HK-2 (cell line): ENCODE results near the gene CUL2.
"Not testable (repeated sequence)": the region's sequence is repeated elsewhere in the genome, so short reads cannot be mapped to it uniquely, and the experiment has no call there.

Source experiments
- DNase-seq: peaks from one replicate; pipeline ENCODE4 v3.0.0-alpha.2; 2018; ENCODE audit not compliant: unreplicated experiment

Gene CUL2

DNA sequence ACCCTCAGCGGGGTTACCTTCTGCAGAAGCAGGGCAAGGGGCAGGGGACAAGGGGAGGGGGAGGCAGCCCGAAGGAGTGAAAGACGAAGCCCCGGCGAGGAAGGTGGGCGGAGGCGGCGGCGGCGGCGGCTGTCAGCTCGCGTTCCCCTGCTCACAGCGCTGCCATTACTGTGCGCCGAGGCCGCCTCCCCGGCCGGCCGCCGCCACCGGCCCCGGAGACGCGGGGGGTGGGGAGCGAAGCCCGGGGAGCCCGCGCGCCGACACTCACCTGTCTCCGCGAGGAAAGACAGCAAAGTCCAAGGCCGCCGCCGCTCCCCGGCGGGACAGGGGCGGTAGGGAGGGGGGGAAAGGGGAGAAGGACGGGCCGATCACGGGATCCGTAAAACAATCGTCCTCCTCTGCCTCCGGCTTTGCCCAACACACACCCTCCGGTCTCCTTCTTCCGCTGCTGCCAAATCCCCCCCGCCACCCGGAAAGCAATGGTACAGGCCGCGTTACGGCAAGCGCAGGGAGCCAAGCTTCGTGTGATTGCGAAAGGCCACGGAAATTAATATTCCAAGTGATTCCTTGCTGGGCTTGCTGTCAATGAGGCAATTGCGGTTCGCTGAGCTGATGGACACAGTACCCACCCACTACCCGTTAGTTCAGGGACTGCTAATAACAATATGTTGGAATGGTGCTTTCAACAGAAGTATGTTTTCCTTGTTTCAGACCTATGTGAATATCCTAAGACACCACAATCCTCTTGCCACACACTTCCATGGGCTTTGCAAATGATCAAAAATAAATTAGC lies at the start of gene CUL2:
CUL2 (minus strand) TSS at position 180 of the 793 bp plus-strand sequence. CDS start 19,024 bp downstream, outside the sequence.
- peak; percentile 89 for DNase-seq

DNA sequence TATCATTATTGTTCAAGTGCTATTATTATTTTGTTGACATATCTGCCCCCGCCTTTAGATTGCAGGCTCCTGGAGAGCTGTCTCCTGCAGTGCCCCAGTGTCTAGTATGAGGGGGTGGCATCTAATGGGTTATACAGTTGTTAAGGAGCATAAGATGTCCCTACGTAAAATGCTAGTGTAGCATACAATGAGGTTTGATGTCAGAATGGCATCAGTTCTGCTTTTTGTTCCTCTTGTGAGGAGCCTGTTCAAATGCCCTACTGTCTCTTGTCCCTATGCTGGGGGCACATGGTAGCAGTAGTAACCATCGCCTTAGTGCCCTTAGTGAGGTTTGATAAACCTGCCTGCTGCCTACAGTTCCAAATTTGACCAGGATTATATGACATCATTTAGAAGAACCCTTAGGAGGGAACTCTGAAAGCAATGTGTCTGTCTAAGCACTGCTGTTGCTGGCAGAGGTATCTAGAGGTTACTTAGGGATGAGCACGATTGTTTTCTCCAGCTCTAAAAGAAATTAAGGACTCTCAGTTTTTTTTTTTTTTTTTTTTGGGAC lies 46.2 kb upstream of the CUL2 start:
- DNase-seq: no peak

DNA sequence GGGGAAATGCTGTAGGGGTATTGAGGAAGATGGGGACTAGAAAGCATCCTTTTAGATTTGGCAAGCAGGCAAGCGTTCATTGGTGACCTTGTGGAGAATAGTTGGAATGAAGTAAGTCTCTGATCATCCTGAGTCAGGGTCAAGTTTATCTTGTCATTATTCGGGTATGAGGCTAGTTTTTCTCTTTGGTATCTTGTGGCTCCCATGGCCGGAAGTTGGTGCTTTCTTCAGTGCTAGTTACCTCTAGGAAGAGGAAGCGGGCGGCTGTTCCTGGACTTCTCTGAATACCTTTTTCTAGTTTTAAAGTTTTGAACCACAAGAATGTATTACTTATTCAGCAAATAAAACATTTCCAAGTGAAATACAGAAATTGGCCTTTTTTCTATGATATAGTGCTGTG lies 45.7 kb upstream of the CUL2 start:
- no peak for DNase-seq

DNA sequence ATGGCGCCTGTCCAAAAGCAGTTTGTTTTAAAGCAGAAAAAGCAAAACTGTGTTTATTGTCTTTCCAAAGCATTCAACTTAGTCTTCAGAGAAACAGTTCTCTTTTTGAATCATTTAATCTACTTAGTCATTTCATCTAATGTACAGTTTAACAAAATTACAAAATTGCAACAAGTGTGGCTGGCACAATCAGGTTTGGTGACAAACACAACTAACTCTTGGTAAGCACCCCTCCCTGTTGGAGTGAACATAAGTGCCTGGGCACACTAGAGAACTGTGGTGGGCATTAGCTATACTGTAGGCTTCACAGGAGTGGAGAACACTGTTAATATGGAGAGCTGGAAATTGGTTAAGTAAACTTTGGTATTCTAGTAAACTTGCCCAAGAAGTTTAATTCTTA lies 43.4 kb upstream of the CUL2 start:
- no peak for DNase-seq

DNA sequence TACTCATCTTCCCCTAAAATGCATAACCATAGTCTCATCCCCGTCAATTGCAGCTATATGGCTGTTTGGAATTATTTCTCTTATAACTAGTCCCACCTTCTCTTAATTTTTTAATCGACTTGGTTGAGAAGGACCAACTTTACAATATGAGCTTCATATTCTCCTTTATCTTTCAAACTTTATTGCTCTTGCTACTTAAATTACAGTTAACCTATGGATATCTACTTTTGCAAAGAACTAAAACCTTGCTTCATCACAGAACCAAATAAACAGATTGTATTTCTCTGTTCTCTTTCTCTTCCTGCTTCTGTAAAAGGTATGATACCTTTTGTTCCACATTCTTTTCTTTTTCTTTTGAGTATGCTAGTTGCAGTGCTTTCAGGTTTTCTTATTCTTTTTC lies 42.6 kb upstream of the CUL2 start:
- no peak for DNase-seq

DNA sequence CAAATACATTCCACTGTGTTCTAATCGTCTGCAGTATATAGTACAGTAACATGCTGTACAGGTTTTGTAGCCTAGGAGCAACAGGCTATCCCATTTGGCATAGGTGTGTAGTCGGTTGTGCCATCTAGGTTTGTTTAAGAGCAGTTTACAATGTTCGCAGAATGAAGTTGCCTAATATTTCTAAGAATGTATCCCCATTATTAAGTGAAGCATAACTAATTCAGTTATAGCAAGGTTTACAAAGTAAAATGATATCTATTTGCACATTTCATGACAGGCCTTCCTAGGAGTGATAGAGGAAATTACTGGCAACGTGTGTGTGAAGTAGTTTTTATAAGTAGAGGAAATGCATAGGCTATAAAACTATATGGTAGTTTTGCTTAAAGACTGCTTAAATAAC lies 40.5 kb upstream of the CUL2 start:
- no peak for DNase-seq

DNA sequence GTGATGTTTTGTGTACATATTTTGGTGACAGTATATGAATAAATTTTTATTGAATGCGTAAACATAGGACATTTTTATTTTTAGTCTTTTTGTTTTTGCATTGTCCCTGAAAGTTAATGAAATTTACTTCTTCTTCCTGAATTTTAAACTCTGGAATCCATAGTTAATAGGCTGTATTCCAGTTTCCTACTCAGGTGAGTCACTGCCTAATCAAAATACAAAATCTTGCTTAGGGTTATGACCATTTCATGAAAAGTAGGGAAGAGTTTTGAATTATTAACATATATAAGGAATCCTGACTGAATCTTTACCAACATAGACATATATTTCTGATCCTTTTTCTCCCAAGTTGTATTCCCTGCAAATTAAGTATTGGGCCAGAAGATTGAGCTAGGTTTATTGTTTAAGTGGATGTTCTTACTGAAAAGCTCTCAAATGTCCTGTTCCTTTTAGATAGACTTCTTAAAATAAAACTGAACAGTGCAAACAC lies 39.1 kb upstream of the CUL2 start:
- DNase-seq: no peak

DNA sequence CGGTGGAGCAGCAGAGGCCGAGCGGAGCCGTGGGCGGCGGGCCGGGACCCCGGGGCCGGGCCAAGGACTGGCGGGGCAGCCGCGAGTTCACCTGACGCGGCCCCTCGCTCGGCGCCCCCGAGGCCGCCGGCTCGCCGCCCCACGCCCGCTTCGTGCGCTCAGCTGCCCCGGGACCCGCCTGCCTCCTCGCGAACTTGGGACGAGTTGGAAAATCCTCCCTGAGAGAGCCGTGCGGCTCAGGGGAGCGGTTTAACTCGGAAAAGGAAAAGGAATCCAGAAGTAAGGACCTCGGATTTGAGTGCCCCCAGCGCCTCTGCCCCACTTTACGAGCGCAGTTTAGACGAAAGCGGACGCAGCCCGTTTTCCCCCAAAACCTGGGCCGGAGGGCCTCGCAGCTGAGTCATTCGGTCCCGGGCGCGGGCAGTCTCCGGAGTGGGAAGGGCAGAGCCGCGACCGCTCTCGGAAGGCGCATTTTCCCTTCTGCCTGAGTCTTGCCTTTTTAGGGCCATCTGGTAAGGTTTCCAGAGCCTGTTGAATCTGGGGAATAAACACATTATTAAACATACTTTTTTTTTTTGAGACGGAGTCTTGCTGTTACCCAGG lies 37.2 kb upstream of the CUL2 start:
- DNase-seq: peak; percentile 52

DNA sequence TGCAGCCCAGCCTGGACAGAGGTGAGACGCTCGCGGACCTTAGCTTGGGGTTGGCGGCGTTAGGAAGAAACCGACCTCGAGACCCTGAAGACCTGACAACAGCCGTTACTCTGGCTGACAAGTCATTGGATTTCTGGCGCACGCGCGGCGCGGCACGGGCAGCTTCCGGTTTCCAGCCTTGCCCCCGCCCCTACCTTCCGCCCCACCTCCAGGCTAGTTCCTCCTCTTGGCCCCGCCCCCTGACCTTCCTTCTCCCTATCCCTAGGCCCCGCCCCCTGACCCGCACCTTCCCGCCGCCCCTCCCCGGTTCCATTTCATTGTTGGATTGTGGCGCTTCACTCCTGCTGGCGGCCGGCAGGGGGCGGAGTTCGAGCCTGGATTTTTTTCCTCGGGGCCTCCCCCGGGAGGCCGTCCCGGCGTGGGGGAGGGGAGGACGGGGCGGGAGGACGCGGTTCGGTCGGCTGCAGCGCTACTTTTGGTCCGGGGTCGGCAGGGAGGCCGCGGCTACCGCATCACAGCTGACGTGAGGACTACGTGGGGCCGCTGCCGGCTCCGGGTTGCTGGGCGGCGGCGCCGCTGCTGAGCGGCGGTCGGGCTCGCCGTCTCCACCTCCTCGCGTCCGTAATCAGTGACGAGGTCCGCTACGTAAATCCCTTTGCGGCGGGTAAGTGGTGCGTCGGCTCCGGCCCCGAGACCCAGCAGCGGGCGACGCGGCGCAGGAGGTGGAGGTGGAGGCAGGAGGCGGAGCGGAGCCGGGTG lies 36.6 kb upstream of the CUL2 start, which contains the start of gene CREM:
CREM (plus strand) TSS at position 317 of the 759 bp plus-strand sequence. CDS start 10,990 bp downstream, outside the sequence.
- peak; percentile 95 for DNase-seq

DNA sequence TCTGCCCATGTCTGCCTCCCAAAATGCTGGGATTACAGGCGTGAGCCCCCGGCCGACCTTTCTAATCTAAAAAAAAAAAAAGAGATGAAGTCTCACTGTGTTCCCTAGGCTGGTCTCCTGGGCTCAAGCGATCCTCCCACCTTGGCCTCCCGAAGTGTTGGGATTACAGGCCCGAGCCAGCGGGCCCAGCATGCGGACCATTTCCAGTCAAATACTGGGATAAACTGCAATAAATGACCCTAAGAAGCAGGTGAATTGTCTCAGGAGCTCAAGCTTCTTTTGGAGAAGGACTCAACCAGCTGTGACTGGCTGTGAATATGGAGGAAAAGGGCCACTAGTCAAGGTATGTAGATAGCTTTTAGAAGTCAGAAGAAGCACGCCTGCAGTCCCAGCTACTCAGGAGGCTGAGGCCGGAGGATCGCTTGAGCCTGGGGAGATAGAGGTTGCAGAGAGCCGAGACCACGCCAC lies 36.0 kb upstream of the CUL2 start:
- no peak for DNase-seq

DNA sequence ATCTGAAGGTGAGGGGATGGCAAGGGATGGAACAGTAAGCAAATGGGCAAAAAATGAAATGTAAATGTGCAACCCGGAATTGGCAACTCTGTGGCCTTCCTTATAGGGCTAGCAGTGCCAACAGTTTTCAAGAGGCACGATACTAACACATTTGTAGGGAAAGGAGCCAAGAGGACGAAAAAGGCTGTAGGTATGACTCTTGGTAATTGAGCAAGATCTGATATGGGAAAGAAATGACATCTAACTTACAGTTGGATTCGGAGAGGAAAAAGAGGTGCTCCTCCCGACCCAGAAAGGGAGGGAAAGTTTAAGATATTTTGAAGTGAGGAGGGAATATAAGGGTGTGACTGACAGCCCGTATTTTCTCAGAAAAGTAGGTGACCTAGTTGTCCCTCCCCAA lies 34.4 kb upstream of the CUL2 start:
- no peak for DNase-seq

DNA sequence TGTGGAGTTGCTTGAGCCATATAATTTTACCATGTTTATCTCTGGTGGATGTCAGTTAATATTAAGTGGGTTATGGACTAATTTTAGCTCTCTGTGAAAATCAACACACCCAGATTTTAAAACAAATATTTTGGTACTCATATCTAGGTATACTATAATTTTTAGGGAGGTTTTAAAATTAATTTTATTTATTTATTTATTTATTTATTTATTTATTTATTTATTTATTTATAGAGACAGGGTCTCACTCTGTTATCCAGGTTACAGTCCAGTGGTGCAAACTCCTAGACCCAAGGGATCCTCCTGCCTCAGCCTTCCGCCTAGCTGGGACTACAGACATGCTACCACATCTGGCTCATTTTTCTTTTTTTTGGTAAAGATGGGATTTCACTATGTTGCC lies 29.2 kb upstream of the CUL2 start:
- no peak for DNase-seq

DNA sequence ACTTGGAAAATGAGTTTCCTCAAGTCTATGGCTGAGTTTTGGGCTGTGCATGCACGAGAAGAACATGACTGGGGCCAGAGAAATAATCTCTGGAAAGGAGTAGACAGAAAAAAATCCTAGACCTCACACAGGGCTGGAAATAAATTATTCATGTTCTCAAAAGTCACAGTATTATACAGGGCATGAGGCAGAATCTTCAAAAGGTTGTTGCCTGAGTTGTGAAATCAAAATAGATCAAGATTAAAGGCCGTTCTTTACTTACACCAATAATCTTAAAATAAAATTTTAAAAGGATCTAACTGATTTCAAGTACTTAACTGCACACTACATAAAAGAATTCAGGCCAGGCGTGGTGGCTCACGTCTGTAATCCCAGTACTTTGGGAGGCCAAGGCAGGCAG lies 22.4 kb upstream of the CUL2 start:
- no peak for DNase-seq

DNA sequence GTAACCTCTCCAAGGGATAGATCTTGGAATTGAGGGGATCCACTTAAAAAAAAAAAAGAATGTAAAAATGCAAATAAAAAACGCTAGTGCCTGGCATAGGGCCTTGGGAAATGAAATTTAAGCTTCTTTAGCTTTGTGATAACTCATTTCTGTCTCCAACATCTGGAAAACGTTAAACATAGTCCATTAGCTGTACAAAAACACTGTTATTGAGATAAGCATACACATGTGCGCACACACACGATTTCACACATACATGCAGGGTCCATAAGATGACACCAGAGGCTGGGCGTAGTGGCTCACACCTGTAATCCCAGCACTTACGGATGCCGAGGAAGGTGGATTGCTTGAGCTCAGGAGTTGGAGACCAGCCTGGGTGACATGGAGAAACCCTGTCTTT lies 13.7 kb upstream of the CUL2 start:
- DNase-seq: no peak

DNA sequence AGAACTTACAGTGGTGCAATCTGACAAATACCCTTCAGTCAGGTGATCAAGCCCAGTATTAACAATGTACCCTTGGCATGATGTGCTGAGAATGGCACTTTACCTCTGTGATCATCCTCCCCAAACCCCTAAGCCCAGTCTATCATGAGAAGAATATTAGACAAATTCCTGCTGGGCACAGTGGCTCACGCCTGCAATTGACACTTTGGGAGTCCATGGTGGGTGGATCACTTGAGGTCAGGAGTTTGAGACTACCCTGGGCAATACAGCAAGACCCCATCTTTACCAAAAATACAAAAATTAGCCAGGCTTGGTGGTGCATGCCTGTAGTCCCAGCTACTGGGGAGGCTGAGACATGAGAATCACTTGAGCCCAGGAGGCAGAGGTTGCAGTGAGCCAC lies 7.4 kb upstream of the CUL2 start:
- DNase-seq: no peak

DNA sequence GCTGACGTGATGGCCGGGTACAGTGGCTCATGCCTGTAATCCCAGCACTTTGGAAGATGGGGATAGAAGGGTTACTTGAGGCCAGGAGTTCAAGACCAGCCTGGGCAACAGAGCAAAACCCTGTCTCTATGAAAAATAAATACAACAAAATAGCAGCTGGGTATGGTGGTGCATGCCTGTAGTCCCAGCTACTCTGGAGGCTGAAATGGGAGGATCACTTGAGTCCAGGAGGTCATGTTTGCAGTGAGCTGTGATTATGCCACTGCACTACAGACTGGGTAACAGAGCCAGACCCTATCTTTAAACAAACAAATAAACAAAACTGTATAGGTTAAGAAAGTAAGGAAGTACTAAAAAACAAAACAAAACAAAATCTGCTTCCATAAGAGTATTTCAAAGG lies 6.2 kb upstream of the CUL2 start:
- DNase-seq: no peak

DNA sequence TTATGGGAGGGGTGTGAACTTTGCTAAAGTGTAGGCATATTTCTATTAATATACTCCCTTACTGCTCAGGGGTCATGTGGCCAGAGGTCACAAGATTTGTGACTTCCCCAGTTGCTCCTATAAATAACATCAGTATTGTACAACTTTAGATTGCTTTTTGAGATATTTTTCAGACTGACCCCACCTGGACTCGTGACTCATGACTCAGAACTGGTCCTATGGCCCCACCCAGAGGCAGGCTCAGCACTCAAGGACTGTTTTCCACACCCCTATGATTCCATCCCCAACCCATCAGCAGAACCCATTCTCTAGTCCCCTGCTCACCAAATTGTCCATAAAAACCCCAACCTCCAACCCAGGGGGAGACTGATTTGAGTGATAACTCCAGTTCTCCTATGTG lies 2.7 kb upstream of the CUL2 start:
- no peak for DNase-seq

DNA sequence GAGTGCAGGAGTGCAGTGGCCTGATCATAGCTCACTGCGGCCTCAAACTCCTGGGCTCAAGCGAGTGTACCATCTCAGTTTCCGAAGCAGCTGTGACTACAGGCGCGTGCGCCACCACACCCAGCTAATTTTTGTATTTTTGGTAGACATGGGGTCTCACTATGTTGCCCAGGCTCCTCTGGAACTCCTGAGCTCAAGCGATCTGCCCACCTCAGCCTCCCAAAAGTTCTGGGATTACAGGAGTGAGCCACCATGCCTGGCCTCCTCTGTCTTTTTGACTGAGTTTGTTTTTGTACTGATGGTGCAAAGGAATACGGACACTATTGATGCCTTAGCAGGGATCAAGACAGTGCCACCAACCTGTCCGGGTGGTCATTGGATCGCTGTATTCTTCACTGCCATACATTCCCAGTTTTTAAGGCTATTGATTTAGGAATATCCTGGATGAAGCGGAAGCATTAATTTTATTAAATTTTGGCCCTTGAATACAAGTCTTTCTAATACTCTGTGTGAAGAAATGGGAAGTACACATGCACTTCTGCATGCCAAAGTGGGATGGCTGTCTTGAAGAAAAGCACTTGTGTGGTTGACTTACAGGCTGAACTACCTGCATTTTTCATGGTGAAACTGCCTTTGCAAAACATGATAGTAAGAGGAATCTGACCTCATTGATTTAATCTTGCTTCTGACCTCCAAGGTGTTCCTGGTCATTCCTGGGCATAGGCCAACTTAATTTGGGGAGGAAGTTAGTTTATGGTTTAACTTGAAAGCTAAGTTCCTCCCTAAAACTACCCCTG lies 2.1 kb upstream of the CUL2 start:
- DNase-seq: no peak

DNA sequence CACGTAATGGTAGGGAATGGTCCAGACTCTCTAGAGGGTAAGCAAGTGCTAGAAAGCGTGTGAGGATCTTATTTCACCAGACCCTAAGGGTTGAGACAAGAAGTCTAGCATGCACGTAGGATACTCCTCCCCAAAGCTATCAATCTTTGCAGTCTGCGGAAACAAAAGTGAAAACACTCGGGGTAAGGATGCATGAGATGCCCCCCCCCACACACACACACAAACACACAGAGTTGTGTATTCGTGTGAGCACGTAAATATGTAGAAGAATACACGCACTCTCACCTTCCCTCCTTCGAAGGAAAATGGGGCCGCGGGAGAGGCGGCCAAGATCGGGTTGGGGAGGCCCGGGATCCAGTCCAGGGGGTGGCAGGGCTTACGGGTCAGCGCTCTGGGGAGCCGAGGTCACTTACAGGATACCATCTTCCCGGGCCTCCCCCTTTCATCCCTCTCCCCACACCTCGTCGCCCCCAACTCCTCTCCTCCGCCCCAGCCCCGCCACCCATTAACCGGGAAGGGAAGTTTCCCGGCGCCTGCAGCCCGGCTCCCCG lies 455 bp downstream of the CUL2 start:
- peak; percentile 9 for DNase-seq

DNA sequence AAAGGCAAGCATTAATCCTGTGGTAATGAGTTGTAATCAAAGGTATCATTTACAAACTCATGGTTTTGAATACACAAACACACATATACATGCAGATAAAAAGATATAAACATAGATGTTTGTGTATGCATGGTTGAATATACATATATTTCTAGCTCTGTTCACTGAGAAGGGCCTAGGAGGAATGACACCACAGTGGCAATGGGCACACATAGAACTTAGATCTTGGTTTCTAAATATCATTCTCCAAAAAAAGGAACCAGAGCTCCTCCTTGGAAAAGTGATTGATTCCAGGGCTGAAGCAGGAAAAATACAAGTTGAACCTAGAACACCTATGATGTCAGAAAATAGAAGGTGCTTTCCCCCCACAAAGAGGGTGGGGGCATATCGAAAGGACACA lies 6.9 kb downstream of the CUL2 start:
- DNase-seq: no peak

DNA sequence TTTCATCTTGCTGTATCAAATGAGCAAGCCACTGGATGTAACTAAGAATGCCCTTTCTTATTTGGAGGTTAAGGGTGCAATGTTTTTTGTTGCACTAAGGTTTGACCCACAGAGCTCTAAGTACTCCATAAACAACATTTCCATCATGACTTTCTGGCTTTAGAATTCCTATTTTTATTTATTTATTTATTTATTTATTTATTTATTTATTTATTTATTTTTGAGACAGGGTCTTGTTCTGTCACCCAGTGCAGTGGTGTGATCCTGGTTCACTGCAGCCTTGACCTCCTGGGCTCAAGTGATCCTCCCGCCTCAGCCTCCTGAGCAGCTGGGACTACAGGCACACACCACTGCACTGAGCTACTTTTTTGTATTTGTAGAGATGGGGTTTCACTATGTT lies 9.9 kb downstream of the CUL2 start:
- DNase-seq: not testable (repeated sequence)
